ENCODE results near the gene TAMALIN.

Gene TAMALIN

DNA sequence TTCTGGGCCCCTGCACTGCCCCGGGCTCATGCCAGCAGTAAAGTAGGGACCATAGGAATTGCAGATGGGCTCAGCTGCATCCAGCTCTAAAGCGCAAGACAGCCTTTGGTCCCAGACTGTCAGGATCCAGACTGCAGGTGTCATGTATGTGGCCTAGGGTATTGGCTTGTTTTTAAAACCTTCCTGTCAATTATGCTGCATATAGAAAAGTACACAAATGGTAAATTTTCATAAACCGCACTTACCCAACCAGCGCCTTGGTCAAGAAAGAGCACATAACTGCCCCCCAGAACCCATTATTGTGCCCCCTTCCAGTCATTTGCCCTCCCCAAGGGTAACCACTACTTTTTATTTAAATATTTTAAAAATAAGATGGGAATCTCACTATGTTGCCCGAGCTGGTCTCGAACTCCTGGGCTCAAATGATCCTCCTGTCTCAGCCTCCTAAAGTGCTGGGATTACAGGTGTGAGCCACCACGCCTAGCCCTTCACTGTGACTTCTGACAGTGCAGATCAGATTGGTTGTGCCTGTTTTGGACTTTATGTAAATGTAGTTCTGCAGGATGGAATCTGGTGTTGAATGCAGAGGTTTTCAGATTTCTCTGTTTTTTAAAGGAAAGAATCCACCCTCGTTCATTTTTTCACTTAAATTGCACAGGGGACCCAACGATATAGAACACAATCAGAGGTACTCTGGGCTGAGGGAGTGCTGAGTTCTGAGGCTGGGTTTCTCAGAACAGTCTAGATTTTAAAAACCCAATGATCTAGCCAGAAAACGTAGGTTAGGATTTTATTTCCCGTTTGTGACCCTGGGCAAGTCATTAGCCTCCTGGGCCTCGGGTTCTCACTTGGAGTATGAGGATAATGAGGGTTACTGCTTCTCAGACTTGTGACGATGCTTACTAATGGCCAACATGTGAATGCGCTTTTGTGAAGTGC lies 51.2 kb downstream of the TAMALIN start:
- Histone ChIP-seq H3K4me3 (no peak overlapping the region), H3K27me3 (no peaks in the 10 kb centered on the region), H3K27ac (no peak overlapping the region), H3K4me1 (peaks cover 0 to 25% (median 6%) of the 10 kb centered on the region in 4 donors), H3K9me3 (no peaks in the 10 kb centered on the region), H3K36me3 (peaks cover 55 to 67% (median 65%) of the 10 kb centered on the region in 3 donors)
- intact Hi-C loops (cut with DNase I; ENCODE audit: low total_unique reads), result no loop called here
- no peak for DNase-seq
- TF ChIP-seq, protein P1, sequence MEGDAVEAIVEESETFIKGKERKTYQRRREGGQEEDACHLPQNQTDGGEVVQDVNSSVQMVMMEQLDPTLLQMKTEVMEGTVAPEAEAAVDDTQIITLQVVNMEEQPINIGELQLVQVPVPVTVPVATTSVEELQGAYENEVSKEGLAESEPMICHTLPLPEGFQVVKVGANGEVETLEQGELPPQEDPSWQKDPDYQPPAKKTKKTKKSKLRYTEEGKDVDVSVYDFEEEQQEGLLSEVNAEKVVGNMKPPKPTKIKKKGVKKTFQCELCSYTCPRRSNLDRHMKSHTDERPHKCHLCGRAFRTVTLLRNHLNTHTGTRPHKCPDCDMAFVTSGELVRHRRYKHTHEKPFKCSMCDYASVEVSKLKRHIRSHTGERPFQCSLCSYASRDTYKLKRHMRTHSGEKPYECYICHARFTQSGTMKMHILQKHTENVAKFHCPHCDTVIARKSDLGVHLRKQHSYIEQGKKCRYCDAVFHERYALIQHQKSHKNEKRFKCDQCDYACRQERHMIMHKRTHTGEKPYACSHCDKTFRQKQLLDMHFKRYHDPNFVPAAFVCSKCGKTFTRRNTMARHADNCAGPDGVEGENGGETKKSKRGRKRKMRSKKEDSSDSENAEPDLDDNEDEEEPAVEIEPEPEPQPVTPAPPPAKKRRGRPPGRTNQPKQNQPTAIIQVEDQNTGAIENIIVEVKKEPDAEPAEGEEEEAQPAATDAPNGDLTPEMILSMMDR (IDR thresholded peaks at IDR 0.05), result no peak

- DNase-seq, result no peak
- no peak overlapping the region for H3K4me3 ChIP-seq
- H3K27ac ChIP-seq, result no peak overlapping the region
- H3K27me3 ChIP-seq, result no peaks in the 10 kb centered on the region
- peaks cover 0 to 16% (median 4%) of the 10 kb centered on the region in 4 donors for H3K4me1 ChIP-seq
- TF ChIP-seq, protein P1 (IDR thresholded peaks at IDR 0.05), result no peak
- peaks cover 55 to 62% (median 62%) of the 10 kb centered on the region in 3 donors for H3K36me3 ChIP-seq
- intact Hi-C loops (cut with DNase I; ENCODE audit: low total_unique reads), result no loop called here
- no peaks in the 10 kb centered on the region for H3K9me3 ChIP-seq
These were observed 52.0 kb downstream of the TAMALIN start for GRCh38 chr12:52058631-52059361.

DNA sequence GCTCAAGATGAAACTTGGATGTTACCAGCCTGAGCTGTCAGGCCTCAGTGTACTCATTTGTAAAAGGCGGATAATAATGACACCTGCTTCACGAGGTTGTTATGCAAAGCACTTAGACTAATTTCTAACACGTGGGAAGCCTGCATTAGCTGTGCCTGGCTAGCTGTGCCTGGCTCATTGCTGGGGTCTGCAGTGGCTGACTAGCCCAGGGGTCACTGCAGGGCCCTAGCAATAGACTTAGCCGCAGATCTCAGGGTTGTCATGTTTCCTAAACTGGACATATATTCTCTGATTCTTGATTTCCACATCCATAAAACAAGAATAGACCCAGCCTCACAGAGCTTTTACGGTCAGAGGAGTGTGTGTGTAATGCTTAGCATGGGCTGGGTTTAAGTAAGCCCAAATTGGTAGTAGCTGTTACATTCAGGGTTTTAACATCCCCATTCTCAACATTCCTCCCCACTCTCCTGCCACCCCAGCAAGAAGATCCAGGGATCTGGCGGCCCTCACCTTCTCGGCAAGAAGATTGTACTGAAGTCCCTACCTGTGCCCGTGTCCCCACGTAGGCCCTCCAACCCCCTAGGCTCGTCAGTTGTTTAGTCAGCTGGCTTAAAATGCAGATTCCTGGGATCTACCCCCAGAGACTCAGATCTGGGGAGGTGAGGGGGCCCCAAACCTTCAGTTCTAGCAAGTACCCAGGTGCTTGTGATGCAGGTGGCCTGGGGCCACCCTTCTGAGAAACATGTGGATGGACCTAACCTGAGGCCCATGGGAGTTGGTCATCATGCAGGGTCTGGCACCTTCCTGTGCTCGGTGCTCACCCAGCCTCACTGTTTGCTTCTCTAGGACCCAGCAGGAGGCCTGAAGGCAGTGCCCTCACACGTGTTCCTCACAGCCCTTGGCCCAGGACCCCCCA lies 53.1 kb downstream of the TAMALIN start:
- H3K36me3 ChIP-seq, result peaks cover 47 to 52% (median 51%) of the 10 kb centered on the region in 3 donors
- H3K9me3 ChIP-seq, result no peaks in the 10 kb centered on the region
- intact Hi-C loops (cut with DNase I; ENCODE audit: low total_unique reads), result no loop called here
- DNase-seq, result no peak
- no peak overlapping the region for H3K27ac ChIP-seq
- peaks cover 0 to 12% (median 3%) of the 10 kb centered on the region in 4 donors for H3K4me1 ChIP-seq
- TF ChIP-seq, protein P1 (IDR thresholded peaks at IDR 0.05), result no peak
- H3K27me3 ChIP-seq, result no peaks in the 10 kb centered on the region
- no peak overlapping the region for H3K4me3 ChIP-seq

DNA sequence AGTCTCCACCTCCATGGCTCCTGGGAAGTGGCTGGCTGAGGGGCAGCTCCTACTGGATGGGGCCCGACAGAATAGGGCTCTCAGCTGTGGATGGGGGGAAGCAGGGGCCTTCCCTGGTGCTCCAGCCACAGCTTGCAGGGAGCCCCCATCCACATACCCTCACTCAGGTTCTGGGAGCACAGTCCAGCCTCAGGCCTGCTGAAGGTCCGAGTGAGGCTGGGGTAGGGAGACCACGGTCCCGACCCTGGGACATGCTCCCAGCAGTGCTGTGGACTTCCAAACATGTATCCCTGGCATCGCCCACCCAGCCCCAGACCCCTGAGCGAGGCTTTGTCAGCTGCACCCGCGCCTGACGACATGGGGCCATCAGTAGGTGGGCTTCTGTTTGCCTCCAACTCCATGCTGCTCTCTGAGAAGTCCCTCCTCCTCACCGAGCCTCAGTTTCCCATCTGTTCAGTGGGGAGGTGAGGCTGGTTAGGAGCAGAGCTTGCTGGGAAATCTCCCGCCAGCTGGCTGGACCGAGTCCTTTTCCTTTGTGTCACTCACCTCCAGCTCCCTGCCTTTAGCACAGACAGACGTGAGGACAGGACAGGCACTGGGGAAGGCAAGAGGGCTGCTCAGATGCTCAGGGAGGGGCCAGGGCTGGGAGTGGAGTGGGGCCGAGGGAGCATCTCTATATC lies 53.9 kb downstream of the TAMALIN start:
- TF ChIP-seq, protein P1 (IDR thresholded peaks at IDR 0.05), result no peak
- Histone ChIP-seq H3K4me1 (peaks cover 0 to 4% (median 0%) of the 10 kb centered on the region in 4 donors), H3K27ac (no peak overlapping the region), H3K27me3 (no peaks in the 10 kb centered on the region), H3K4me3 (no peak overlapping the region), H3K36me3 (peaks cover 39 to 44% (median 43%) of the 10 kb centered on the region in 3 donors), H3K9me3 (no peaks in the 10 kb centered on the region)
- intact Hi-C loops (cut with DNase I; ENCODE audit: low total_unique reads), result no loop called here
- no peak for DNase-seq
